H9 (cell line): ENCODE measurements around the gene CHST8. TPM values are rescaled to one million over a fixed set of nuclear protein-coding genes. Genes with fewer than 3 reads are reported as not detected.

Source experiments
- DNase-seq: peaks from one replicate; pipeline ENCODE4 v3.0.0-alpha.2; 2017
- H2AFZ ChIP-seq: one replicate; pipeline ENCODE4 v1.6.1; 2013; ENCODE audit warnings: mild to moderate bottlenecking, low read length, control low read depth, moderate library complexity
- H2AK5ac ChIP-seq: 2 replicates; pipeline ENCODE4 v1.6.1; 2013; ENCODE audit warnings: low read length, control low read depth, mixed read lengths; ENCODE audit not compliant: insufficient read length
- H2BK120ac ChIP-seq: one replicate; pipeline ENCODE4 v1.6.1; 2013; ENCODE audit warnings: low read depth, mild to moderate bottlenecking, low read length, control low read depth, inconsistent platforms; ENCODE audit not compliant: poor library complexity, severe bottlenecking
- H2BK12ac ChIP-seq: 2 replicates; pipeline ENCODE4 v1.6.1; 2013; ENCODE audit warnings: low read length, control low read depth, mixed read lengths, low read depth; ENCODE audit not compliant: insufficient read length
- H2BK15ac ChIP-seq: 2 replicates; pipeline ENCODE4 v1.6.1; 2013; ENCODE audit warnings: low read depth, low read length, control low read depth
- H2BK20ac ChIP-seq: one replicate; pipeline ENCODE4 v1.6.1; 2013; ENCODE audit warnings: low read depth, mild to moderate bottlenecking, low read length, control low read depth, inconsistent platforms; ENCODE audit not compliant: poor library complexity, severe bottlenecking
- H2BK5ac ChIP-seq: 2 replicates; pipeline ENCODE4 v1.6.1; 2013; ENCODE audit warnings: low read length, control low read depth, mixed read lengths; ENCODE audit not compliant: insufficient read length
- H3K14ac ChIP-seq: 2 replicates; pipeline ENCODE4 v1.6.1; 2013; ENCODE audit warnings: low read length, control low read depth; ENCODE audit not compliant: insufficient read depth
- H3K18ac ChIP-seq: 2 replicates; pipeline ENCODE4 v1.6.1; 2013; ENCODE audit warnings: low read depth, mild to moderate bottlenecking, mixed read lengths, low read length, control low read depth; ENCODE audit not compliant: insufficient read length
- H3K23ac ChIP-seq: 2 replicates; pipeline ENCODE4 v1.6.1; 2013; ENCODE audit warnings: low read length, control low read depth, mixed read lengths, low read depth; ENCODE audit not compliant: insufficient read length
- H3K23me2 ChIP-seq: 2 replicates; pipeline ENCODE4 v1.6.1; 2013; ENCODE audit warnings: low read depth, mild to moderate bottlenecking, mixed read lengths, low read length, control low read depth; ENCODE audit not compliant: insufficient read length, poor library complexity, severe bottlenecking
- H3K27ac ChIP-seq: 2 replicates; pipeline ENCODE4 v1.5.1; 2013; ENCODE audit warnings: low read length, control low read depth, mixed read lengths, low read depth; ENCODE audit not compliant: insufficient read length
- H3K27me3 ChIP-seq: 2 replicates; pipeline ENCODE4 v1.6.1; 2013; ENCODE audit warnings: low read length, control low read depth, inconsistent platforms; ENCODE audit not compliant: insufficient read depth
- H3K4ac ChIP-seq: 2 replicates; pipeline ENCODE4 v1.6.1; 2013; ENCODE audit warnings: low read depth, mild to moderate bottlenecking, control low read depth, inconsistent platforms, low read length, moderate library complexity
- H3K4me1 ChIP-seq: 2 replicates; pipeline ENCODE4 v1.6.1; 2013; ENCODE audit warnings: low read length, control low read depth, inconsistent platforms; ENCODE audit not compliant: insufficient read depth
- H3K4me2 ChIP-seq: 2 replicates; pipeline ENCODE4 v1.6.1; 2013; ENCODE audit warnings: low read length, control low read depth, mixed read lengths; ENCODE audit not compliant: insufficient read length, insufficient read depth
- H3K56ac ChIP-seq: 2 replicates; pipeline ENCODE4 v1.6.1; 2013; ENCODE audit warnings: low read depth, mild to moderate bottlenecking, mixed read lengths, low read length, control low read depth; ENCODE audit not compliant: insufficient read length
- H3K79me1 ChIP-seq: 2 replicates; pipeline ENCODE4 v1.6.1; 2013; ENCODE audit warnings: low read depth, mild to moderate bottlenecking, moderate library complexity, low read length, control low read depth, inconsistent platforms; ENCODE audit not compliant: insufficient read depth, poor library complexity, severe bottlenecking
- H3K79me2 ChIP-seq: 2 replicates; pipeline ENCODE4 v1.6.1; 2013; ENCODE audit warnings: low read length, control low read depth, inconsistent platforms; ENCODE audit not compliant: insufficient read depth
- H3K9ac ChIP-seq: 2 replicates; pipeline ENCODE4 v1.6.1; 2013; ENCODE audit warnings: low read length, control low read depth, mixed read lengths; ENCODE audit not compliant: insufficient read length; ENCODE audit errors: extremely low read depth
- H3K9me3 ChIP-seq: one replicate; pipeline ENCODE4 v1.6.1; 2013; ENCODE audit warnings: low read depth, low read length, inconsistent platforms; ENCODE audit not compliant: control insufficient read depth
- H3T11ph ChIP-seq: one replicate; pipeline ENCODE4 v1.6.1; 2013; ENCODE audit warnings: mild to moderate bottlenecking, low read length, control low read depth, inconsistent platforms
- H4K20me1 ChIP-seq: one replicate; pipeline ENCODE4 v1.6.1; 2013; ENCODE audit not compliant: control insufficient read depth, insufficient read length, insufficient read depth
- H4K5ac ChIP-seq: 2 replicates; pipeline ENCODE4 v1.6.1; 2013; ENCODE audit warnings: low read depth, mild to moderate bottlenecking, mixed read lengths, low read length, control low read depth; ENCODE audit not compliant: insufficient read length
- H4K8ac ChIP-seq: replicated peaks from 2 replicates; pipeline ENCODE4 v1.6.1; 2013; ENCODE audit warnings: low read length, control low read depth, mixed read lengths, low read depth; ENCODE audit not compliant: insufficient read length
- H4K91ac ChIP-seq: 2 replicates; pipeline ENCODE4 v1.6.1; 2013; ENCODE audit warnings: low read depth, mild to moderate bottlenecking, moderate library complexity, mixed read lengths, low read length, control low read depth; ENCODE audit not compliant: insufficient read length
- H3K27ac Mint-ChIP-seq, 3 experiments: 2 replicates in 2 of 3; 3 replicates in 1 of 3; pipeline ENCODE4 v1.8.0; 2020 to 2021; ENCODE audit warnings: mixed read lengths in 3 of 3, mild to moderate bottlenecking in 1 of 3, moderate library complexity in 1 of 3
- H3K27me3 Mint-ChIP-seq: 2 replicates; pipeline ENCODE4 v1.8.0; 2021; ENCODE audit warnings: low read depth, mild to moderate bottlenecking, moderate library complexity, mixed read lengths
- H3K36me3 Mint-ChIP-seq, 3 experiments: 2 replicates in 2 of 3; 3 replicates in 1 of 3; pipeline ENCODE4 v1.8.0; 2020 to 2021; ENCODE audit warnings: low read depth in 3 of 3, mixed read lengths in 3 of 3; ENCODE audit not compliant: insufficient read depth in 1 of 3
- H3K4me1 Mint-ChIP-seq, 2 experiments: 2 replicates each; pipeline ENCODE4 v1.8.0; 2020; ENCODE audit warnings: mixed read lengths in 2 of 2
- H3K4me3 Mint-ChIP-seq, 2 experiments: 2 replicates in 1 of 2; 3 replicates in 1 of 2; pipeline ENCODE4 v1.8.0; 2020 to 2021; ENCODE audit warnings: mild to moderate bottlenecking in 2 of 2, mixed read lengths in 2 of 2, moderate library complexity in 1 of 2
- H3K9me3 Mint-ChIP-seq, 2 experiments: 2 replicates in 1 of 2; 3 replicates in 1 of 2; pipeline ENCODE4 v1.8.0; 2020; ENCODE audit warnings: mild to moderate bottlenecking in 2 of 2, mixed read lengths in 2 of 2, moderate library complexity in 1 of 2
- WGBS: extraction: QIAGEN DNeasy Blood & Tissue Kit; methylation state at CpG from one replicate; pipeline ENCODE4 v1.1.7; 2013; ENCODE audit warnings: missing lambda C conversion rate, low lambda C conversion rate, mixed read lengths; ENCODE audit not compliant: insufficient read length; ENCODE audit errors: extremely low coverage; 5-methylcytosine and 5-hydroxymethylcytosine counted together
- total RNA-seq: library from RNA; stranded (reverse); gene quantifications from 2 replicates; pipeline ENCODE4 v1.2.1, GENCODE V29; 2021
- TF ChIP-seq, protein P1 (sequence below): fragments of 200-600 bp; sonication (generic); conservative IDR thresholded peaks from 3 replicates; pipeline ENCODE4 v1.8.0; 2021; ENCODE audit warnings: antibody characterized with exemption, mild to moderate bottlenecking

The CHST8 gene
- total RNA-seq, 1 experiment from 2014 or later: 5.1 TPM

DNA sequence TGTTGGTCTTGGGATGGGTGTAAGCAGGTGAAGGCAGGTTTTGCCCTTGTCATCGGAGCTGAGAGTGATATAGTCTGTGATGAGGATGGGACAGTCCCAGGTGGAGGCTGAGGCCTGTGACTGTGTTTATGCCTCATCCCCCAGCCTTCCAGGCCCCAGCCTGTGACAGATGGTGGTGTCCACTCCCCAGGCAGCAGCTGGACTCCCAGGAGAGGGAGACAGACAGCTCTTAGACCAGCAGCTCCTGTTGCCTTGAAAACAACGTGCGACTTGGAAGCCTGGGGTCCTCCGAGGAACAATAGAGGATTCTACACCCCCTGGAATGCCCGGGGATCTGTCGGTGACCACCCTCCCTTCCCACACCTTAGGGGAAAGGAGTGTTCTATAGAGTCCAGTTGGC lies 63.8 kb downstream of the CHST8 start:
- Histone ChIP-seq H3K79me2 (no peaks in the 10 kb centered on the region), H2AK5ac (no peak overlapping the region), H2AFZ (no peak overlapping the region), H3K4ac (no peak overlapping the region), H3K4me2 (no peak overlapping the region), H3K27ac (no peak overlapping the region), H3K4me1 (no peaks in the 10 kb centered on the region), H4K91ac (no peak overlapping the region), H4K8ac (no peak overlapping the region), H3K23me2 (no peaks in the 10 kb centered on the region), H4K5ac (no peak overlapping the region), H3K79me1 (no peaks in the 10 kb centered on the region), H3K23ac (no peak overlapping the region), H2BK20ac (no peak overlapping the region), H2BK120ac (no peak overlapping the region), H2BK15ac (no peak overlapping the region), H2BK5ac (no peak overlapping the region), H2BK12ac (no peak overlapping the region), H3K9ac (no peak overlapping the region), H3K27me3 (no peaks in the 10 kb centered on the region), H3T11ph (no peak overlapping the region), H3K56ac (no peak overlapping the region), H3K14ac (no peak overlapping the region), H3K9me3 (no peaks in the 10 kb centered on the region), H4K20me1 (no peaks in the 10 kb centered on the region), H3K18ac (no peak overlapping the region)
- no CpG with 5 or more reads among the region's 6 CpGs for WGBS
- Mint-ChIP-seq H3K36me3 (no peaks in the 10 kb centered on the region), H3K4me1 (peaks cover 4 to 13% of the 10 kb centered on the region in 2 experiments), H3K27me3 (peaks cover 32% of the 10 kb centered on the region), H3K4me3 (no peak overlapping the region), H3K27ac (no peak overlapping the region), H3K9me3 (no peaks in the 10 kb centered on the region)
- no peak for DNase-seq
- TF ChIP-seq, protein P1, sequence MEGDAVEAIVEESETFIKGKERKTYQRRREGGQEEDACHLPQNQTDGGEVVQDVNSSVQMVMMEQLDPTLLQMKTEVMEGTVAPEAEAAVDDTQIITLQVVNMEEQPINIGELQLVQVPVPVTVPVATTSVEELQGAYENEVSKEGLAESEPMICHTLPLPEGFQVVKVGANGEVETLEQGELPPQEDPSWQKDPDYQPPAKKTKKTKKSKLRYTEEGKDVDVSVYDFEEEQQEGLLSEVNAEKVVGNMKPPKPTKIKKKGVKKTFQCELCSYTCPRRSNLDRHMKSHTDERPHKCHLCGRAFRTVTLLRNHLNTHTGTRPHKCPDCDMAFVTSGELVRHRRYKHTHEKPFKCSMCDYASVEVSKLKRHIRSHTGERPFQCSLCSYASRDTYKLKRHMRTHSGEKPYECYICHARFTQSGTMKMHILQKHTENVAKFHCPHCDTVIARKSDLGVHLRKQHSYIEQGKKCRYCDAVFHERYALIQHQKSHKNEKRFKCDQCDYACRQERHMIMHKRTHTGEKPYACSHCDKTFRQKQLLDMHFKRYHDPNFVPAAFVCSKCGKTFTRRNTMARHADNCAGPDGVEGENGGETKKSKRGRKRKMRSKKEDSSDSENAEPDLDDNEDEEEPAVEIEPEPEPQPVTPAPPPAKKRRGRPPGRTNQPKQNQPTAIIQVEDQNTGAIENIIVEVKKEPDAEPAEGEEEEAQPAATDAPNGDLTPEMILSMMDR: no peak
